SK-N-SH (cell line): ENCODE data around the gene MLLT10. TPM values are rescaled to one million over a fixed set of nuclear protein-coding genes. Genes with fewer than 3 reads are reported as not detected.

Source experiments
- CTCF ChIA-PET: fragments of 300-600, 350-600 bp; formaldehyde crosslinking; extraction: SDS; loops from one replicate; lab custom pipeline; 2021; lab: Yijun Ruan, JAX
- POLR2A ChIA-PET: fragments of 350-600 bp; sonication (Branson Sonifier 250); formaldehyde crosslinking; extraction: SDS; loops from one replicate; lab custom pipeline; 2020; ENCODE audit warnings: antibody characterized with exemption, inconsistent platforms; lab: Yijun Ruan, JAX
- DNase-seq: peaks from one replicate; pipeline ENCODE4 v3.0.0; 2012
- H2AFZ ChIP-seq: fragments of 200-600 bp; sonication (generic); 2 replicates; pipeline ENCODE4 v1.8.1; 2016; ENCODE audit warnings: antibody characterized with exemption, mild to moderate bottlenecking, low read depth
- H3F3A ChIP-seq: fragments of 200-600 bp; sonication (generic); replicated peaks from 2 replicates; pipeline ENCODE3; 2016; ENCODE audit warnings: antibody characterized with exemption, mild to moderate bottlenecking; ENCODE audit not compliant: insufficient read depth
- H3K27ac ChIP-seq, 2 experiments: fragments of 200-500 bp in 1 of 2; fragments of 200-600 bp in 1 of 2; sonication (Bioruptor generic) in 1 of 2; sonication (generic), shearing (Covaris generic) in 1 of 2; 2 replicates each; pipeline versions ENCODE4 v1.5.1 to v1.6.1; 2014 to 2016; ENCODE audit warnings: low read depth in 2 of 2, inconsistent platforms in 1 of 2, low read length in 1 of 2, mild to moderate bottlenecking in 1 of 2, mixed read lengths in 1 of 2
- H3K27me3 ChIP-seq: fragments of 200-600 bp; sonication (generic), shearing (Covaris generic); 2 replicates; pipeline ENCODE4 v1.6.1; 2016; ENCODE audit warnings: mixed run types; ENCODE audit not compliant: insufficient read depth
- H3K36me3 ChIP-seq, 2 experiments: fragments of 200-500 bp in 1 of 2; fragments of 200-600 bp in 1 of 2; sonication (Bioruptor generic) in 1 of 2; sonication (generic) in 1 of 2; replicated peaks in 1 of 2; 2 replicates each; pipeline versions ENCODE3 to v1.5.1; 2014 to 2016; ENCODE audit warnings: low read length in 1 of 2, mild to moderate bottlenecking in 1 of 2; ENCODE audit not compliant: insufficient read depth in 2 of 2, control insufficient read depth in 1 of 2
- H3K4me1 ChIP-seq, 2 experiments: fragments of 200-500 bp in 1 of 2; fragments of 200-600 bp in 1 of 2; sonication (Bioruptor generic) in 1 of 2; sonication (generic), shearing (Covaris generic) in 1 of 2; 2 replicates each; pipeline versions ENCODE4 v1.5.1 to v1.6.1; 2014 to 2016; ENCODE audit warnings: low read depth in 1 of 2, low read length in 1 of 2, mixed run types in 1 of 2; ENCODE audit not compliant: insufficient read depth in 2 of 2, control insufficient read depth in 1 of 2
- H3K4me2 ChIP-seq: fragments of 200-600 bp; sonication (generic), shearing (Covaris generic); 2 replicates; pipeline ENCODE4 v1.6.1; 2017; ENCODE audit warnings: mixed run types
- H3K4me3 ChIP-seq, 2 experiments: fragments of 200-500 bp in 1 of 2; fragments of 200-600 bp in 1 of 2; sonication (Bioruptor generic) in 1 of 2; sonication (generic), shearing (Covaris generic) in 1 of 2; 2 replicates each; pipeline versions ENCODE4 v1.5.1 to v1.8.1; 2014 to 2016; ENCODE audit warnings: low read depth in 2 of 2, inconsistent platforms in 1 of 2, low read length in 1 of 2, mild to moderate bottlenecking in 1 of 2, mixed read lengths in 1 of 2, moderate library complexity in 1 of 2
- H3K79me2 ChIP-seq: fragments of 200-600 bp; sonication (generic); 2 replicates; pipeline ENCODE4 v1.8.1; 2017; ENCODE audit warnings: mild to moderate bottlenecking; ENCODE audit not compliant: insufficient read depth
- H3K9ac ChIP-seq: fragments of 200-600 bp; sonication (generic); 2 replicates; pipeline ENCODE4 v1.6.1; 2017; ENCODE audit warnings: mixed run types
- H3K9me2 ChIP-seq: fragments of 200-600 bp; sonication (generic); 2 replicates; pipeline ENCODE4 v1.6.1; 2017; ENCODE audit warnings: mixed run types
- H3K9me3 ChIP-seq: fragments of 200-600 bp; sonication (generic); 2 replicates; pipeline ENCODE4 v1.6.1; 2017; ENCODE audit warnings: mixed run types, mild to moderate bottlenecking, moderate library complexity
- H4K20me1 ChIP-seq: fragments of 200-600 bp; sonication (generic); 2 replicates; pipeline ENCODE4 v1.6.1; 2017; ENCODE audit warnings: mild to moderate bottlenecking, mixed run types; ENCODE audit not compliant: insufficient read depth
- EZH2phosphoT487 ChIP-seq: fragments of 200-600 bp; sonication (generic); IDR thresholded peaks from 2 replicates; pipeline ENCODE4 v1.6.1; 2017; ENCODE audit warnings: low read depth, mixed run types, mild to moderate bottlenecking, antibody characterized with exemption, moderate library complexity, borderline replicate concordance
- FOXJ3 ChIP-seq: sonication (generic); formaldehyde crosslinking; IDR thresholded peaks from 2 replicates; pipeline ENCODE4 v1.5.1; 2020; ENCODE audit warnings: mild to moderate bottlenecking, missing genetic modification reagents
- GATA2 ChIP-seq: sonication (generic); formaldehyde crosslinking; IDR thresholded peaks from 2 replicates; pipeline ENCODE4 v1.5.0; 2020; ENCODE audit warnings: mild to moderate bottlenecking, missing genetic modification reagents
- JUND ChIP-seq: IDR thresholded peaks from 2 replicates; pipeline ENCODE4 v1.4.0; 2012
- MEF2A ChIP-seq: IDR thresholded peaks from 2 replicates; pipeline ENCODE4 v1.4.0; 2012; ENCODE audit warnings: low read depth, borderline replicate concordance
- MXI1 ChIP-seq: IDR thresholded peaks from 2 replicates; pipeline ENCODE4 v1.6.1; 2012; ENCODE audit warnings: mild to moderate bottlenecking, low read depth, low read length, improper control_type of control experiment
- NFIC ChIP-seq: IDR thresholded peaks from 2 replicates; pipeline ENCODE4 v1.4.0; 2012; ENCODE audit warnings: borderline replicate concordance
- NRF1 ChIP-seq: IDR thresholded peaks from 2 replicates; pipeline ENCODE4 v1.6.1; 2012; ENCODE audit warnings: low read depth, mild to moderate bottlenecking, low read length
- RAD21 ChIP-seq: IDR thresholded peaks from 2 replicates; pipeline ENCODE4 v1.6.1; 2012; ENCODE audit warnings: mild to moderate bottlenecking, low read length
- RCOR1 ChIP-seq: fragments of 150-350 bp; IDR thresholded peaks from 2 replicates; pipeline ENCODE4 v1.6.1; 2017; ENCODE audit warnings: antibody characterized with exemption, low read length
- RFX5 ChIP-seq: IDR thresholded peaks from 2 replicates; pipeline ENCODE4 v1.6.1; 2012; ENCODE audit warnings: mild to moderate bottlenecking, improper control_type of control experiment, low read length
- SIN3A ChIP-seq: IDR thresholded peaks from 2 replicates; pipeline ENCODE4 v1.6.1; 2012; ENCODE audit warnings: low read depth, mild to moderate bottlenecking, low read length, moderate library complexity, borderline replicate concordance
- TCF12 ChIP-seq: IDR thresholded peaks from 2 replicates; pipeline ENCODE4 v1.4.0; 2012
- TEAD4 ChIP-seq: IDR thresholded peaks from 2 replicates; pipeline ENCODE4 v1.4.0; 2012; ENCODE audit warnings: mild to moderate bottlenecking, borderline replicate concordance; ENCODE audit not compliant: insufficient read depth
- YY1 ChIP-seq: IDR thresholded peaks from 2 replicates; pipeline ENCODE4 v1.4.0; 2012; ENCODE audit warnings: low read depth, mild to moderate bottlenecking
- WGBS: methylation state at CpG from one replicate; pipeline ENCODE4 v1.1.6; 2017; ENCODE audit warnings: low lambda C conversion rate; 5-methylcytosine and 5-hydroxymethylcytosine counted together
- polyA plus RNA-seq, 3 experiments: library from polyadenylated mRNA; depleted of rRNA; stranded (reverse); fragments of >200 nt; gene quantifications; 2 replicates each; pipeline ENCODE4 v1.2.3, GENCODE V29; 2012
- TF ChIP-seq, protein P1 (sequence below): IDR thresholded peaks from 2 replicates; pipeline ENCODE4 v1.4.0; 2012; ENCODE audit warnings: low read depth, borderline replicate concordance
- TF ChIP-seq, protein P2 (sequence below): fragments of 200-600 bp; sonication (generic); IDR thresholded peaks from 2 replicates; pipeline ENCODE4 v1.6.1; 2017; ENCODE audit warnings: antibody characterized with exemption, mild to moderate bottlenecking, moderate library complexity
- TF ChIP-seq, protein P3 (sequence below): fragments of 150-350 bp; IDR thresholded peaks from 2 replicates; pipeline ENCODE4 v1.6.1; 2016; ENCODE audit warnings: mild to moderate bottlenecking, low read depth, low read length
- TF ChIP-seq, protein P4 (sequence below): fragments of 150-350 bp; IDR thresholded peaks from 2 replicates; pipeline ENCODE4 v1.6.1; 2017; ENCODE audit warnings: antibody characterized with exemption, low read length, low read depth, borderline replicate concordance
- TF ChIP-seq, protein P5 (sequence below): IDR thresholded peaks from 2 replicates; pipeline ENCODE4; 2012

The MLLT10 gene
- polyA plus RNA-seq, 1 of the 3 experiments (the other 2 are of a cell fraction), result 26.0 TPM

DNA sequence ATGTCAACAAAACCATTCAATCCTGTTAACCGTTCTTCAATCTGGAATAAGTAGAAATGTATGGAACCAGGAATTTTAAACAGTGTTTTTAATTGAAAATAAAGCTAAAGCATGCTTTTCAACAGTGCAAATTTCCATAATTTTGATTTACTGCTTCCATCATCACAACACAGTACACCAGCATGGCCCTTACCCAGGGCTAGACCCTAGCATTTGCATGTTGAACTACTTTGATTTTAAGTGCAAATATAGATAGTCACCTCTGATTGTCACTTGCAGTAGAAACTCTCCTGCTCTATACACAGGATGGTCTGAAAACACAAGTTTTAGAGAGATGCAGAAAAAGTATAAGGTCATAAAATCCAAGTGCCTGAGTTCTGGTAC, 20.6 kb upstream of the MLLT10 start:
- TF ChIP-seq JUND, result no peak
- TF ChIP-seq, protein P1, sequence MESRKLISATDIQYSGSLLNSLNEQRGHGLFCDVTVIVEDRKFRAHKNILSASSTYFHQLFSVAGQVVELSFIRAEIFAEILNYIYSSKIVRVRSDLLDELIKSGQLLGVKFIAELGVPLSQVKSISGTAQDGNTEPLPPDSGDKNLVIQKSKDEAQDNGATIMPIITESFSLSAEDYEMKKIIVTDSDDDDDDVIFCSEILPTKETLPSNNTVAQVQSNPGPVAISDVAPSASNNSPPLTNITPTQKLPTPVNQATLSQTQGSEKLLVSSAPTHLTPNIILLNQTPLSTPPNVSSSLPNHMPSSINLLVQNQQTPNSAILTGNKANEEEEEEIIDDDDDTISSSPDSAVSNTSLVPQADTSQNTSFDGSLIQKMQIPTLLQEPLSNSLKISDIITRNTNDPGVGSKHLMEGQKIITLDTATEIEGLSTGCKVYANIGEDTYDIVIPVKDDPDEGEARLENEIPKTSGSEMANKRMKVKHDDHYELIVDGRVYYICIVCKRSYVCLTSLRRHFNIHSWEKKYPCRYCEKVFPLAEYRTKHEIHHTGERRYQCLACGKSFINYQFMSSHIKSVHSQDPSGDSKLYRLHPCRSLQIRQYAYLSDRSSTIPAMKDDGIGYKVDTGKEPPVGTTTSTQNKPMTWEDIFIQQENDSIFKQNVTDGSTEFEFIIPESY, result no peak
- TF ChIP-seq RCOR1, result no peak
- no peak for TF ChIP-seq RAD21
- no peak for TF ChIP-seq FOXJ3 (CRISPR knock-in tag)
- TF ChIP-seq SIN3A, result no peak
- TF ChIP-seq, protein P2, sequence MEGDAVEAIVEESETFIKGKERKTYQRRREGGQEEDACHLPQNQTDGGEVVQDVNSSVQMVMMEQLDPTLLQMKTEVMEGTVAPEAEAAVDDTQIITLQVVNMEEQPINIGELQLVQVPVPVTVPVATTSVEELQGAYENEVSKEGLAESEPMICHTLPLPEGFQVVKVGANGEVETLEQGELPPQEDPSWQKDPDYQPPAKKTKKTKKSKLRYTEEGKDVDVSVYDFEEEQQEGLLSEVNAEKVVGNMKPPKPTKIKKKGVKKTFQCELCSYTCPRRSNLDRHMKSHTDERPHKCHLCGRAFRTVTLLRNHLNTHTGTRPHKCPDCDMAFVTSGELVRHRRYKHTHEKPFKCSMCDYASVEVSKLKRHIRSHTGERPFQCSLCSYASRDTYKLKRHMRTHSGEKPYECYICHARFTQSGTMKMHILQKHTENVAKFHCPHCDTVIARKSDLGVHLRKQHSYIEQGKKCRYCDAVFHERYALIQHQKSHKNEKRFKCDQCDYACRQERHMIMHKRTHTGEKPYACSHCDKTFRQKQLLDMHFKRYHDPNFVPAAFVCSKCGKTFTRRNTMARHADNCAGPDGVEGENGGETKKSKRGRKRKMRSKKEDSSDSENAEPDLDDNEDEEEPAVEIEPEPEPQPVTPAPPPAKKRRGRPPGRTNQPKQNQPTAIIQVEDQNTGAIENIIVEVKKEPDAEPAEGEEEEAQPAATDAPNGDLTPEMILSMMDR, result no peak
- no peak for TF ChIP-seq TCF12
- TF ChIP-seq, protein P3, sequence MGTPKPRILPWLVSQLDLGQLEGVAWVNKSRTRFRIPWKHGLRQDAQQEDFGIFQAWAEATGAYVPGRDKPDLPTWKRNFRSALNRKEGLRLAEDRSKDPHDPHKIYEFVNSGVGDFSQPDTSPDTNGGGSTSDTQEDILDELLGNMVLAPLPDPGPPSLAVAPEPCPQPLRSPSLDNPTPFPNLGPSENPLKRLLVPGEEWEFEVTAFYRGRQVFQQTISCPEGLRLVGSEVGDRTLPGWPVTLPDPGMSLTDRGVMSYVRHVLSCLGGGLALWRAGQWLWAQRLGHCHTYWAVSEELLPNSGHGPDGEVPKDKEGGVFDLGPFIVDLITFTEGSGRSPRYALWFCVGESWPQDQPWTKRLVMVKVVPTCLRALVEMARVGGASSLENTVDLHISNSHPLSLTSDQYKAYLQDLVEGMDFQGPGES, result no peak
- TF ChIP-seq MXI1, result no peak
- Histone ChIP-seq H3K9me3 (no peaks in the 10 kb centered on the region), H3F3A (peaks cover 13% of the 10 kb centered on the region), H3K27ac (no peak overlapping the region), H3K9me2 (no peaks in the 10 kb centered on the region), H3K27me3 (no peaks in the 10 kb centered on the region), H3K4me2 (no peak overlapping the region), H3K79me2 (peaks cover 19% of the 10 kb centered on the region), H3K4me1 (peaks cover 9 to 12% of the 10 kb centered on the region in 2 experiments; a peak in 3 of 4 replicates), H3K4me3 (no peak overlapping the region; a peak in 1 of 4 replicates), H3K9ac (no peak overlapping the region), H2AFZ (no peak overlapping the region), H4K20me1 (no peaks in the 10 kb centered on the region), H3K36me3 (no peaks in the 10 kb centered on the region)
- 96% methylated on average over 1 of the region's 1 CpG for WGBS
- DNase-seq, result no peak
- ChIA-PET POLR2A (no interaction called here), CTCF (interaction anchor here (1.9 kb wide), 2 partner anchors 16 to 18 kb away, joined by 5 to 7 read pairs; no protein-coding TSS in a partner anchor)

DNA sequence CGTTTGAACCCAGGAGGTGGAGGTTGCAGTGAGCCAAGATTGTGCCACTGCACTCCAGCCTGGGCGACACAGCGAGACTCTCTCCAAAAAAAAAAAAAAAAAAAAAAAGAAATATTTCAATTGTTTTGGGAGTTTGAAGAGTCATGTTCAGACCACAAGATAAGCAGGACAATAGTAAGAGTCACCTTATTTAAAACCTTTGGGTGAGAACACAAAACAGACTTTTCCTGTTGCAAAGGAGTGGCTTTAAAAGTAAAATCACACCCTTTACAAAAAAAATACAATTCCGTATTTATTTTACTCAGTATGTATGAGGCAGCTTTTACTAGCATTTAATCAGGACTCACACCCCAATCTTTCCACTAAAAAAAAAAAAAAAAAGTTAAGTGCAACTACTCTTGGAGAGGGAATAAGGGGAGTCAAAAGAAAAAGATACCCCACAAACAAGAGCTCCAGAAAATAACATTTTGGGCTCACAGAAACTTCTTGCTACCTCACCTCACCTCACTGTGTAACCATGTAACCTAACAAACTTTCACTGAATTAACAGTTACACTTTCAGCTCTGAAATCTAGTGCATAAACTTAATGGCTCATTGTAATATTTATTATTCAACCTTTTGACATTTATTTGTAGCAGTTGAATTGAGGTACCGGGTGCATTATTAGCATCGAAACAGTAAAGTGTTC, 19.8 kb upstream of the MLLT10 start:
- no peak for DNase-seq
- CTCF ChIA-PET, result interaction anchor here (1.0 to 3.4 kb wide), 5 partner anchors 13 to 489 kb away, joined by 3 to 28 read pairs (median 6); partner anchors contain the start of gene DNAJC1
- no peak for TF ChIP-seq NFIC
- TF ChIP-seq, protein P4, sequence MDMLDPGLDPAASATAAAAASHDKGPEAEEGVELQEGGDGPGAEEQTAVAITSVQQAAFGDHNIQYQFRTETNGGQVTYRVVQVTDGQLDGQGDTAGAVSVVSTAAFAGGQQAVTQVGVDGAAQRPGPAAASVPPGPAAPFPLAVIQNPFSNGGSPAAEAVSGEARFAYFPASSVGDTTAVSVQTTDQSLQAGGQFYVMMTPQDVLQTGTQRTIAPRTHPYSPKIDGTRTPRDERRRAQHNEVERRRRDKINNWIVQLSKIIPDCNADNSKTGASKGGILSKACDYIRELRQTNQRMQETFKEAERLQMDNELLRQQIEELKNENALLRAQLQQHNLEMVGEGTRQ, result no peak
- TF ChIP-seq, protein P5, sequence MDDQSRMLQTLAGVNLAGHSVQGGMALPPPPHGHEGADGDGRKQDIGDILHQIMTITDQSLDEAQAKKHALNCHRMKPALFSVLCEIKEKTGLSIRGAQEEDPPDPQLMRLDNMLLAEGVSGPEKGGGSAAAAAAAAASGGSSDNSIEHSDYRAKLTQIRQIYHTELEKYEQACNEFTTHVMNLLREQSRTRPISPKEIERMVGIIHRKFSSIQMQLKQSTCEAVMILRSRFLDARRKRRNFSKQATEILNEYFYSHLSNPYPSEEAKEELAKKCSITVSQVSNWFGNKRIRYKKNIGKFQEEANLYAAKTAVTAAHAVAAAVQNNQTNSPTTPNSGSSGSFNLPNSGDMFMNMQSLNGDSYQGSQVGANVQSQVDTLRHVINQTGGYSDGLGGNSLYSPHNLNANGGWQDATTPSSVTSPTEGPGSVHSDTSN, result no peak
- TF ChIP-seq RFX5, result no peak
- TF ChIP-seq MEF2A, result no peak
- no peak for TF ChIP-seq GATA2 (CRISPR knock-in tag)
- TF ChIP-seq TEAD4, result no peak
- no peak for TF ChIP-seq TCF12
- no peak for TF ChIP-seq FOXJ3 (CRISPR knock-in tag)
- TF ChIP-seq RAD21, result no peak
- no peak for TF ChIP-seq YY1
- TF ChIP-seq EZH2phosphoT487, result no peak
- no peak for TF ChIP-seq NRF1

More for the DNA sequence above, 19.8 kb upstream of the MLLT10 start:
- H3K9me2 ChIP-seq, result no peaks in the 10 kb centered on the region
- POLR2A ChIA-PET, result interaction anchor here (1.0 to 2.9 kb wide), 2 partner anchors 8 to 12 kb away, joined by 3 to 21 read pairs; partner anchors contain the start of gene SKIDA1
- peak overlapping the region in 1 of 2 experiments; percentile 53; a peak in 2 of 4 replicates for H3K4me3 ChIP-seq
- no peak overlapping the region for H2AFZ ChIP-seq
- 78% methylated on average over 6 of the region's 6 CpGs for WGBS
- peak overlapping the region in 1 of 2 experiments; percentile 28; a peak in 1 of 4 replicates for H3K27ac ChIP-seq
- no peaks in the 10 kb centered on the region for H3K27me3 ChIP-seq
- no peak overlapping the region for H3K9ac ChIP-seq
- peaks cover 14% of the 10 kb centered on the region for H3F3A ChIP-seq
- H3K4me2 ChIP-seq, result peak overlapping the region; percentile 87; the same call in 1 of the 2 replicates
- H4K20me1 ChIP-seq, result no peaks in the 10 kb centered on the region
- H3K79me2 ChIP-seq, result peaks cover 24% of the 10 kb centered on the region
- H3K9me3 ChIP-seq, result no peaks in the 10 kb centered on the region
- no peaks in the 10 kb centered on the region for H3K36me3 ChIP-seq
- peaks cover 14 to 17% of the 10 kb centered on the region in 2 experiments; a peak in 3 of 4 replicates for H3K4me1 ChIP-seq
